SK-N-SH (cell line): Measurements from ENCODE around the gene FRY.

ENCODE experiments used
- CTCF ChIP-seq: fragments of 200-600 bp; sonication (generic); IDR thresholded peaks from 2 replicates; pipeline ENCODE4 v1.6.1; 2017; ENCODE audit warnings: antibody characterized with exemption, mild to moderate bottlenecking, moderate library complexity
- EP300 ChIP-seq, 2 experiments: IDR thresholded peaks; 2 replicates each; pipeline versions ENCODE4 v1.4.0 to v1.6.1; 2012; ENCODE audit warnings: borderline replicate concordance in 1 of 2, low read depth in 1 of 2, low read length in 1 of 2
- EZH2phosphoT487 ChIP-seq: fragments of 200-600 bp; sonication (generic); IDR thresholded peaks from 2 replicates; pipeline ENCODE4 v1.6.1; 2017; ENCODE audit warnings: low read depth, mixed run types, mild to moderate bottlenecking, antibody characterized with exemption, moderate library complexity, borderline replicate concordance
- MAX ChIP-seq: IDR thresholded peaks from 2 replicates; pipeline ENCODE4 v1.4.0; 2012; ENCODE audit warnings: low read depth
- MEF2A ChIP-seq: IDR thresholded peaks from 2 replicates; pipeline ENCODE4 v1.4.0; 2012; ENCODE audit warnings: low read depth, borderline replicate concordance
- MXI1 ChIP-seq: IDR thresholded peaks from 2 replicates; pipeline ENCODE4 v1.6.1; 2012; ENCODE audit warnings: mild to moderate bottlenecking, low read depth, low read length, improper control_type of control experiment
- PBX3 ChIP-seq: IDR thresholded peaks from 2 replicates; pipeline ENCODE4; 2012
- POLR2AphosphoS5 ChIP-seq: IDR thresholded peaks from 2 replicates; pipeline ENCODE4 v1.6.1; 2012; ENCODE audit warnings: low read depth, low read length
- RCOR1 ChIP-seq: fragments of 150-350 bp; IDR thresholded peaks from 2 replicates; pipeline ENCODE4 v1.6.1; 2017; ENCODE audit warnings: antibody characterized with exemption, low read length
- RFX5 ChIP-seq: IDR thresholded peaks from 2 replicates; pipeline ENCODE4 v1.6.1; 2012; ENCODE audit warnings: mild to moderate bottlenecking, improper control_type of control experiment, low read length
- RXRA ChIP-seq: IDR thresholded peaks from 2 replicates; pipeline ENCODE4 v1.4.0; 2012; ENCODE audit warnings: low read depth, mild to moderate bottlenecking, borderline replicate concordance
- SIN3A ChIP-seq: IDR thresholded peaks from 2 replicates; pipeline ENCODE4 v1.6.1; 2012; ENCODE audit warnings: low read depth, mild to moderate bottlenecking, low read length, moderate library complexity, borderline replicate concordance
- SMC3 ChIP-seq: IDR thresholded peaks from 2 replicates; pipeline ENCODE4 v1.6.1; 2012; ENCODE audit warnings: low read depth, low read length, improper control_type of control experiment
- TAF1 ChIP-seq: IDR thresholded peaks from 2 replicates; pipeline ENCODE4 v1.6.1; 2012; ENCODE audit warnings: low read depth, mild to moderate bottlenecking, low read length, moderate library complexity, borderline replicate concordance

- TF ChIP-seq MEF2A (no peak), MAX (no peak), CTCF (no peak), RXRA (no peak), RFX5 (no peak), SIN3A (no peak), TAF1 (no peak), SMC3 (no peak), EP300 (IDR thresholded peaks at IDR 0.05; ENCODE audit: borderline replicate concordance in 1 of 2, low read depth in 1 of 2, low read length in 1 of 2) (no peak), RCOR1 (no peak), EZH2phosphoT487 (no peak), POLR2AphosphoS5 (no peak), PBX3 (no peak), MXI1 (no peak)
Observed at GRCh38 chr13:32206097-32206740, 174.6 kb downstream of the FRY start.
